RWPE2 (cell line): ENCODE data around the gene KIAA1958.

Source experiments
- ATAC-seq: fragments of 200-7000 bp; cut with Tn5 transposase; 3 replicates; pipeline ENCODE4 v1.9.1; 2021; ENCODE audit warnings: low read depth
- DNase-seq: peaks from one replicate; pipeline ENCODE4 v3.0.0-alpha.2; 2020; ENCODE audit warnings: low spot score
- H3K27ac ChIP-seq: fragments of 450-650 bp; 2 replicates; pipeline ENCODE4 v1.5.1; 2017; ENCODE audit warnings: mild to moderate bottlenecking; ENCODE audit not compliant: poor library complexity, severe bottlenecking
- H3K27me3 ChIP-seq: fragments of 250-450 bp; sonication (Bioruptor Pico); 2 replicates; pipeline ENCODE4 v1.5.1; 2021; ENCODE audit warnings: mild to moderate bottlenecking, moderate library complexity; ENCODE audit not compliant: insufficient read depth, poor library complexity, severe bottlenecking
- H3K36me3 ChIP-seq: fragments of 250-450 bp; sonication (Bioruptor Pico); 2 replicates; pipeline ENCODE4 v1.5.1; 2020; ENCODE audit warnings: low read depth, mild to moderate bottlenecking, moderate library complexity
- H3K4me1 ChIP-seq: fragments of 250-450 bp; sonication (Bioruptor Pico); 2 replicates; pipeline ENCODE4 v1.5.1; 2021; ENCODE audit warnings: mild to moderate bottlenecking, moderate library complexity; ENCODE audit not compliant: insufficient read depth, poor library complexity, severe bottlenecking
- H3K4me3 ChIP-seq: fragments of 250-450 bp; sonication (Bioruptor Pico); 2 replicates; pipeline ENCODE4 v1.5.1; 2021; ENCODE audit warnings: mild to moderate bottlenecking, moderate library complexity; ENCODE audit not compliant: severe bottlenecking
- H3K9me3 ChIP-seq: fragments of 250-450 bp; sonication (Bioruptor Pico); 2 replicates; pipeline ENCODE4 v1.5.1; 2021; ENCODE audit warnings: mild to moderate bottlenecking, moderate library complexity; ENCODE audit not compliant: severe bottlenecking
- CTCF ChIP-seq: fragments of 450-650 bp; IDR thresholded peaks from one replicate; pipeline ENCODE4 v1.5.1; 2017; ENCODE audit warnings: mild to moderate bottlenecking, moderate library complexity; ENCODE audit not compliant: poor library complexity, severe bottlenecking

The KIAA1958 gene

DNA sequence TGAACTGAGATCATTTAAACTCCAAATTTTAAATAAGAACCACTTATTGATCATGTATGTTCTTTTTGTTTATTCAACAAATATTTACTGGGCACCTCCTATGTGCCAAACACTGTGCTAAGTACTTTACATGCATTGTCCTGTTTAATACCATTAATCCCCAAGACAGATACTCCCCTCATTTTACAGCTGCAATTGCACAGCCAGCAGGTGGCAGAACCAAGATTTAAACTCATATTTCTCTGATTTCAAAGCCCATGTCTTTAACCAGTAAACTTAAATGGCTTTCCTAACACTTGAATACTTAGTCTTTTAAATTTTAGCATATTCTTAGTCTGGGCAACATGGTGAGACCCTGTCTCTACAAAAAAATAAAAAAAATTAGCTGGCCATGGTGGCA lies 43.4 kb upstream of the KIAA1958 start:
- DNase-seq: no peak
- no peak overlapping the region for H3K4me3 ChIP-seq
- TF ChIP-seq CTCF: peak; percentile 54
- H3K27me3 ChIP-seq: no peaks in the 10 kb centered on the region
- H3K27ac ChIP-seq: no peak overlapping the region
- no peaks in the 10 kb centered on the region for H3K9me3 ChIP-seq
- ATAC-seq: no peak
- H3K36me3 ChIP-seq: peaks cover 28% of the 10 kb centered on the region
- H3K4me1 ChIP-seq: peaks cover 6% of the 10 kb centered on the region

GRCh38 chr9:112443636-112444035 lies 43.0 kb upstream of the KIAA1958 start:
- no peak for DNase-seq
- Histone ChIP-seq H3K4me3 (no peak overlapping the region), H3K36me3 (peaks cover 28% of the 10 kb centered on the region), H3K4me1 (peaks cover 6% of the 10 kb centered on the region), H3K9me3 (no peaks in the 10 kb centered on the region), H3K27me3 (no peaks in the 10 kb centered on the region), H3K27ac (no peak overlapping the region)
- ATAC-seq: no peak
- no peak for TF ChIP-seq CTCF

DNA sequence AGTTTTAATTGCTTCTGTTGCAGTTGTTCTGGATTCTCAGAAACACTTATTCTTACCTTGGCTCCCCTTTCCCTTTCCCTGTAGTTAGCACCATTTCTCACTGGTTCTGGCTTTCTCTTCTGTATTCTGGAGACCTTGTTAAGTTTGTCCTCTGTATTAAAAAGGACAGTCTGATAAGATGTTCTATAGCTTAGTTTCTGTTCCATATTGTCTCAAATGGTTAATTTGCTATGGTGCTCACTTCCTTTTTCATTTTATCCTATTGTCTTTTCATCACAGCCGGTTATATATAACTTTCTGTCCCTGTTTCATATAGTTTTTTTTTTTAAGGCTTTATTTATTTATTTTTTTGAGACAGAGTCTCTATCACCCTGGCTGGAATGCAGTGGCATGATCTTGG lies 41.4 kb upstream of the KIAA1958 start:
- DNase-seq: no peak
- Histone ChIP-seq H3K4me1 (peaks cover 6% of the 10 kb centered on the region), H3K9me3 (no peaks in the 10 kb centered on the region), H3K27me3 (no peaks in the 10 kb centered on the region), H3K36me3 (peaks cover 23% of the 10 kb centered on the region), H3K27ac (no peak overlapping the region), H3K4me3 (no peak overlapping the region)
- TF ChIP-seq CTCF: no peak
- ATAC-seq: no peak

DNA sequence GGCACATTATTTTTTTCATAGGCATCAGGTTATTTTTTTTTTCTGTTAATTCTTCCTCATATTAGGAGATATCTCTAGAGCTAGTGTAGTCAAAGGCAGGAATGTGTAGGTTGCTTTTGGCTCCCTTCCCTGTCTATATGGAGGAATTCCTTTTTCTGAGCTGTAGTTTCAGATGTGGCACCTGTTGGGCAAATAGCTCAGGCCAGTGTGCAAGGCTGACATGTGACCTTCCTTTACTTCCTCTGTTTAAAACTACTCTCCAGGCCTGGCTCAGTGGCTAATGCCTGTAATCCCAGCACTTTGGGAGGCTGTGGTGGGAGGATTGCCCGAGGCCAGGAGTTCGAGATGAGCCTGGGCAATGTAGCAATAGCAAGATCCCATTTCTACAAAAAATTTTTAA lies 40.5 kb upstream of the KIAA1958 start:
- no peak for ATAC-seq
- peaks cover 23% of the 10 kb centered on the region for H3K36me3 ChIP-seq
- no peaks in the 10 kb centered on the region for H3K9me3 ChIP-seq

More for the DNA sequence above, 40.5 kb upstream of the KIAA1958 start:
- no peaks in the 10 kb centered on the region for H3K27me3 ChIP-seq
- no peak for TF ChIP-seq CTCF
- no peak overlapping the region for H3K4me3 ChIP-seq
- H3K27ac ChIP-seq: no peak overlapping the region
- DNase-seq: no peak
- peaks cover 6% of the 10 kb centered on the region for H3K4me1 ChIP-seq
